ENCODE measurements around the gene HMGCR.
A peak's percentile ranks its signal among the peaks of the same experiment; 100 is the strongest.
"Not testable (repeated sequence)": the region's sequence is repeated elsewhere in the genome, so short reads cannot be mapped to it uniquely, and the experiment has no call there.

The HMGCR gene

DNA sequence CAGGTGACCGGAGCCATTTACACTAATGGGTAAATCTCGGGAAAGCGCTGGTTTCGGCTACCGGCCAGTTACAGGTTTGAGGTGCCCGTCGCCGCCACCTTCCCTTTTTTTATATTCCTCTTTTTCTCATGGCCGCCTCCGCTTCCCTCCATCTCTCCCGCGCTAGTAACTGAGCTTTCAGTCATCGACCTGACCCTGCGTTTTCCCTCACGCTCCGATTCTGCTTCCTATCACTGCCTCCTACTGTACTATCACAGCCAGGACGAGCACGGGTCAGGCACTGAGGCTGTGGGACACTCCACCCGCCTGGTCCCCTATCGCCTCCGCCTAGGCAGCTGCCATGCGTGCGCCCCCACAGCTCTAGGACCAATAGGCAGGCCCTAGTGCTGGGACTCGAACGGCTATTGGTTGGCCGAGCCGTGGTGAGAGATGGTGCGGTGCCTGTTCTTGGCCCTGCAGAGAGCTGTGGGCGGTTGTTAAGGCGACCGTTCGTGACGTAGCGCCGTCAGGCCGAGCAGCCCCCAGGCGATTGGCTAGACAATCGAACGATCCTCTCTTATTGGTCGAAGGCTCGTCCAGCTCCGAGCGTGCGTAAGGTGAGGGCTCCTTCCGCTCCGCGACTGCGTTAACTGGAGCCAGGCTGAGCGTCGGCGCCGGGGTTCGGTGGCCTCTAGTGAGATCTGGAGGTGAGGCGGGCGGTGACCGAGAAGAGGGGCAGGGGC lies at the start of gene HMGCR:
TSS of gene HMGCR (plus strand) at position 606 of the 722 bp plus-strand sequence. CDS start 5,386 bp downstream, outside the sequence.
- DNase-seq (ENCODE audit: insufficient read length, low spot score) (peak; percentile 91), FAIRE-seq (peak; percentile 96)

DNA sequence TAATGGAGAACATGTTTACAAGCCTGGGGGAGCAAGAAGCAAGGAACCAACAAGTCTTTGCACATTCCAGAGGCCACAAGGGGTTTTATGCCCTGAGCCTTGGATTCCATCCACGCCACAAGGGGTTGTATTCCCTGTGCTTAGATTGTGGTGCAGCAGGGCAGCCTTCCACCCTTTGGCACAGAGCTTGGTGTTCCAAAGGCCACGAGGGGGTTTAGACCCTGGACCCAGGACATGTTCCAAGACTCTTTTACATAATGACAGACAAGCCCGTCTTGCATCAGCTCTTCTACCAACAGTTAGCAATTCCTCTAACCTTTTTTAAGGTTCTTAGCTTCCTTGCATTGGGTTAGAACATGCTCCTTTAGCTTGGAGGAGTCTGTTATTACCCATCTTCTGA lies 45.2 kb upstream of the HMGCR start:
- not testable (repeated sequence) for FAIRE-seq; DNase-seq (ENCODE audit: insufficient read length, low spot score)

DNA sequence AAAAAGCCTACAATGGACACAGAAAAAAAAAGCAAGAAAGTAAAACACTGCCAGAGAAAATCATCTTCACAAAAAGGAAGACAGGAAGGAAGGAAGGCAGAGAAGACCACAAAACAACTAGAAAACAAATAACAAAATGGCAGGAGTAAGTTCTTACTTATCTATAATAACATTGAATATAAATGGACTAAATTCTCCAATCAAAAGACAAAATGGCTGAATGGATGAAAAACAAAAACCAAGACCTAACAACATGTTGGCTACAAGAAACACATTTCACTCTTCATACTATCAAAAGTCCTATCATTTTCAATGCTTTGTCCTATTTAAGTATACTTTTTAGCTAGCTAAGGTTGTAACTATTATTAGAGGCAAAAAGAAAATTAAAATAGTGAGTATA lies 36.9 kb upstream of the HMGCR start:
- DNase-seq (ENCODE audit: insufficient read length, low spot score) (no peak), FAIRE-seq (no peak)

DNA sequence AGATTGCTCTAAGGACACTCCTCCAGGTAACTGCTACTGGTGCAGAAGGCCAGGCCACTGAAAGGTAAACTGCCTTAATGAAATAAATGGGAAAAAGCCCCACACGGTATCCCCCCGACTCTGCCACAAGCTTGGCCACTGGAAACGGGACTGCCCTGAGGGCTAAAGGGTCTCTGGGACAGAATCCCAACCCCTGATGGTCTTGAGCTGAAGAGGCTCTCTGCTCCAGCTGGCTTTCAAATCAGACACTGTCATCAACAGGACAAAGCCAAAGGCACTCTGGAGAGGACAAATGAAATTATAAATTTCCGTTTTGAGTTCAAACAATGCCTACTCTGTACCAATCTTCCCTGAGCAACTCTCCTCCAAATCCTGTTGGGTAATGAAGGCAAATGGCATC lies 33.6 kb upstream of the HMGCR start:
- DNase-seq (ENCODE audit: insufficient read length, low spot score) (no peak), FAIRE-seq (no peak)

DNA sequence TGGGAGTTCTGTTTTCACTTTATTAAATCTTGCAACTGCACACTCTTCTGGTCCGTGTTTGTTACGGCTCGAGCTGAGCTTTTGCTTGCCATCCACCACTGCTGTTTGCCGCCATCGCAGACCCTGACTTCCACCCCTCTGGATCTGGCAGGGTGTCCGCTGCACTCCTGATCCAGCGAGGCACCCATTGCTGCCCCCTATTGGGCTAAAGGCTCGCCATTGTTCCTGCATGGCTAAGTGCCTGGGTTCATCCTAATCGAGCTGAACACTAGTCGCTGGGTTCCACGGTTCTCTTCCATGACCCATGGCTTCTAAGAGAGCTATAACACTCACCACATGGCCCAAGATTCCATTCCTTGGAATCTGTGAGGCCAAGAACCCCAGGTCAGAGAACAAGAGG lies 32.5 kb upstream of the HMGCR start:
- not testable (repeated sequence) for DNase-seq (ENCODE audit: insufficient read length, low spot score); FAIRE-seq

DNA sequence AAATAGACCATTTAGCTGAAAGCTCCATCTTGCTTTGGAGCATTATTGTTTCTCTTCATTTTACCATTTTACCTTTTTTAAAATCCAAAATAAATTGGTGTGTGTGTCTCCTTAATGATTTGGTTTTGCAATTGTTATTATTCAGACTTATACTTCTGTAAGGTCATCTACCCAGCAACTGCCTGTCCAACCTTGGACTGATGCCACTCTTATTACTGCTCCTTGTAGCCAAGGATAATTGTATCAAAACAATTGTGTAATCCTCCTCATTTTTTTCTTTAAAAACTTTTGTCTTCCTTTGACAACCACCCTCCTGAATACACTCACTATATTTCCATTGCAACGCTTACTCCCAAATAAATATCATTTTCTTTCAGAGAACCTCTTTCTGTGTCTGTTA lies 30.3 kb upstream of the HMGCR start:
- no peak for DNase-seq (ENCODE audit: insufficient read length, low spot score)

DNA sequence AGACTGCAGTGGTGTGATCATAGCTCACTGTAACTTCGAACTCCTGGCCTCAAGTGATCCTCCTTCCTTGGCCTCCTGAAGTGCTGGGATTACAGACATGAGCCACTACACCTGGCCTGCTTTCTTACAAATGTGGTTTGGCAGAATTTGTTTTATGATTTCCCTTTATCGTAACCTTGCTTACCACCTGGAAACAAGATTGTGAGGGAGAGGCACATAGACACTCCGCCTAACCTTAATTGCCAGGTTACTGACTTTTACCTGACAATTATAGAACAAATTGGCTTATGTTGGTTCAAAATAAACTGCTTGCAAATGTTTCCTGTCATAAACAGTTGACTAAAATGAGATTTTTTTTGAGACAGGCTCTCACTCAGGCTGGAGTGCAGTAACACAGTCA lies 26.8 kb upstream of the HMGCR start:
- FAIRE-seq: no peak
- DNase-seq (ENCODE audit: insufficient read length, low spot score): no peak

More for the DNA sequence above, 30.3 kb upstream of the HMGCR start:
- FAIRE-seq: no peak

DNA sequence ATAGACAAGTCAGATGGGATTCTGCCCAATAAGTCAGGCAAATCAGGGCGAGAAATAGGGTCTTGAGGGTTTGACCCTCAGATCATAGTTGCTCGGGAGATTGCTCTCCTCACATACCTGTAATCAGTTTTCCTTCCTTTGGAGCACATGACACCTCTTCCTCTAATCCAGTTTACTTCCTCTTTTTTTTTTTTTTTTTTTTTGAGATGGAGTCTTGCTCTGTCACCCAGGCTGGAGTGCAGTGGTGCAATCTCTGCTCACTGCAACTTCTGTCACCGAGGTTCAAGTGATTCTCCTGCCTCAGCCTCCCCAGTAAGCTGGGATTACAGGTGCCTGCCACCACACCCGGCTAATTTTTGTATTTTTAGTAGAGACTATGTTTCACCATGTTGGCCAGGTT lies 17.9 kb upstream of the HMGCR start:
- DNase-seq (ENCODE audit: insufficient read length, low spot score); FAIRE-seq: not testable (repeated sequence)

DNA sequence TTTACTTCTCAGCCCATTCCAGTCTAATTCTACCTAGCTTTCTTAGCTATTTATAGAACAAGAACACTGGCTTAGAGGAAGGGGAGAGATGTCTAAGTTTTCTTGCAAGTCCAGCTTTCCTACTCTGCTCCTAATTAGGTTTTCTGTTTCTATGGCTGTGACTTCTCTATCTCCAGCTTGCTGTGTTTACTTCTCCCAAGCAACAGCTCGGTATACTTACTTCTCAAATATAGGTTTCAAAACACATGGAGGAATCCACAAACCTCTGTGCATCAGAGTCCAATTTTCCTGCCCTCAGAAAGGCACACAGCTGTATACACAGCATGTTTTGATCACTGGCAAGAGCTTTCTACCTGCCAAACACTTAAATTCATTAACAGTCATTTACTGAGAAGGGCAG lies 17.4 kb upstream of the HMGCR start:
- no peak for DNase-seq (ENCODE audit: insufficient read length, low spot score)
- no peak for FAIRE-seq

DNA sequence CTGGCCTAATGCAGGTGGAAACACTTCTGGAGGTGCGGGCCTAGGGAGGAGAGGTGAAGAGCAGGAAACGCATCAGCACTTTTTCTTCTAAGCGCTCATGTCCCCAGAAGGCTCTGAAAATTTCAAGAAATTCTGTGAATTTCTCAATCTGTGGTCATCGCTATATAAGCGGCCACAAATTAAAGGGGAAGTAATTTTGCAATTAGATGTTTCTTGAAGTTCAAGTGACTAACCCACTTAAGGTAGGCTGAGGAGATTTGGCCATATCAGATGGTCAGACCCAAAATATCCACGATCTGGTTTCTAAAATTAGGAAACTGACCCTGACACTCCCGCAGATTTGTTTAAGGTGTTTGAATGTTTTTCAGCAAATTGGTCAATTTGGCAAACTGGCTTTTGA lies 16.6 kb upstream of the HMGCR start:
- no peak for FAIRE-seq
- no peak for DNase-seq (ENCODE audit: insufficient read length, low spot score)

DNA sequence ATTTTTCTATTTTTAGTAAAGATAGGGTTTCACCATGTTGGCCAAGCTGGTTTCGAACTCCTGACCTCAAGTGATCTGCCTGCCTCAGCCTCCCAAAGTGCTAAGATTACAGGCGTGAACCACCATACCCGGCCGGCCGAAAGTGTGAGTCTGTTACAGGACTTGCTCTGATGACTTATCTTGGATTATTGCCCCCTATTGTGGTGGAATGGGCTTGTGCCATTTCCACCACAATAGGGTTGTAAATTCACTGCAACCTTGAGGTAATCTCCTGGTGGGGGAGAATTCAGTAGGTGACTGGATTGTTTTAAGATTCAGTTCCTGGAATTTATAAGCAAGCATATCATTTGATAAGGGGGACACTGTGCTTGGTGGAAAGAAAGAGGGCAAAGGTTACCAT lies 15.0 kb upstream of the HMGCR start:
- FAIRE-seq (no peak), DNase-seq (ENCODE audit: insufficient read length, low spot score) (no peak)

DNA sequence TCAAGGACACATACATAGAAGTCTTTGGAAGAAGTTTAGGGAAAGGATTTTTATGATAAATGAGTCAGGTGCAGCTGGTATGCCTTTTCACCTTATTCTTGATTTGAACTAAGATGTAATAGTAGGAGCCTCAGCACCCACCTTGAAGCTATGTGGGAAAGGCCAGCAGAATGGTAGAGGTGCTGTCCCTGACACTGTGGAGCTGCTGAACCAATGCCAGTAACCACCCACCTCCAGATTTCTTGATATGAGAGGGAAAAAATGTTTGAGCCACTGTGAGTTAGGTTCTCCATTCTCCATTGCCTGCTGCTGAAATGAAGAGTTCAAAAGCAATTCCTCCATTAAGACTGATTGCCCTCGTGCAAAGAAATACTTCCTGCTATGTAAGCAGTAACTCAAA lies 12.2 kb upstream of the HMGCR start:
- FAIRE-seq (no peak), DNase-seq (ENCODE audit: insufficient read length, low spot score) (no peak)

DNA sequence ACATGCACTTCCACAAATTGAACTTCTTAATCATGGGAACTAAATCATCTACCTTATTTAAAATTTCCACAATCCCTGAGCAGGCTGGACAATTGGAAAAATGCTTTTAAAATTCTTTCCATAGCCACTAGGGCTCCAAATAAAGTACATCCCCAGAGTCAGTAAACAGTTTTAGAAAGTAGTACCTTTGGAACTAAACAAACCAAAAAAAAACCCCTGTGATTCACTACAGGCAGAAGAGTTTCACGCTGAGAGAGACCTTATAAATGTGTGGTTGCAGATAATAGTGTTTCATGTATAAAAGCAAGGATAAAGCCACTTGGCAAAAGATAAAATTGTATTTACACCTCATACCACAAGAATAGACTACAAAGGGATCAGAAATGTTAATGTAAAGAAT lies 11.8 kb upstream of the HMGCR start:
- no peak for FAIRE-seq
- no peak for DNase-seq (ENCODE audit: insufficient read length, low spot score)

DNA sequence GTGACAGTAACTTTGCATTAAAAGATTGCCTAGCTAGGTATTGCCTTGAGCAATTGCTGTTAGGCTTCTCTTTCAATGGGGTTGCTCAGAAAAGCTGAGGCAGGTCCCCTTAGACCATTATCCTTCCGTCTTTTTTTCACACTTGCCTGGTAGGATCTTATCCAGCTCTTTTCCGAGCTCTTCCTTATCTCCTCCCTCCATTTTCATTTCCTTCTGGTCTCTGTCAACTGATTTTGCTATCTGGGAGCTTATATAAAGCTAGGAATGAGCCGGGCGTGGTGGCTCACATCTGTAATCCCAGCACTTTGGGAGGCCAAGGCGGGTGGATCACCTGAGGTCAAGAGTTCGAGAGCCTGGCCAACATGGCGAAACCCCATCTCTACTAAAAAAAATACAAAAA lies 6.6 kb upstream of the HMGCR start:
- FAIRE-seq: no peak
- DNase-seq (ENCODE audit: insufficient read length, low spot score): no peak

DNA sequence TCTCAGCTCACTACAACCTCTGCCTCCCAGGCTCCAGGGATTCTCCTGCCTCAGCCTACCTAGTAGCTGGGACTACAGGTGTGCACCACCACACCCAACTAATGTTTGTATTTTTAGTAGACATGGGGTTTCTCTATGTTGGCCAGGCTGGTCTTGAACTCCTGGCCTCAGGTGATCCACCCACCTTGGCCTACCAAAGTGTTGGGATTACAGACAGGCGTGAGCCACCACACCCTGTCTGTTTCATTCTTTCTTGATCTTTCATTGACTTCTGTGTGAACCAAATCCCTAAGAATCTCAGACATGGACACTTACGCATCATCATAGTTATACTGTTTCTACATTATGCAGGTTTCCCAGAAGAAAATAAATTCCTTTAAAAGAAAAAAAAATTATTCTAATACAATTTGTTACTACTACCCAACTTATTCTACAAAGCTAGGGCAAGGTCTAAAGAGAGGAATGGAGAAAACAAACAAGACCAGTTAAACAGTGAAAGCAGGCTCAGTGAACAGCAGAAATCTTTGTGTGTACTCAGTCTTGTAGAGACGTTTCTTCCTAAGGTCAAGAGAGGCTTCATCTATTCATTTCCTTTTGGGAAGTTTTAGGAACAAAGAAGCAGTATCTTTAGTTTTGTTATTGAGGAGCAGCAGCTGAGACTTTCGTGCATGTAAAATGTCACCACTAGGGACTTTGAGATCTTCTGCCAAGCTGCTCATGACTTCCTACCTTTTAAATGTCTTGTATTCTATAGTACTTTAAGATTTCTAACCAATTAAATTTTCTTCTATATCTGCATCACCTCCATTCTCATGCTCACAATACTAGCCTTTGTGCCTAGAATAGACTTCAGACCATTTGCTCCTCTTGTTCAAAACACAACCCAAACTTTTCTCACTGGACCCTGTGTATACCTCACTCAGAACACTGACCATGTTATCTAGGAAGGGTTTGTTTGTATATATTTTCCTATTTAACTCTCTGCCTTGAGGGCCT lies 5.6 kb upstream of the HMGCR start:
- DNase-seq (ENCODE audit: insufficient read length, low spot score): no peak
- no peak for FAIRE-seq

DNA sequence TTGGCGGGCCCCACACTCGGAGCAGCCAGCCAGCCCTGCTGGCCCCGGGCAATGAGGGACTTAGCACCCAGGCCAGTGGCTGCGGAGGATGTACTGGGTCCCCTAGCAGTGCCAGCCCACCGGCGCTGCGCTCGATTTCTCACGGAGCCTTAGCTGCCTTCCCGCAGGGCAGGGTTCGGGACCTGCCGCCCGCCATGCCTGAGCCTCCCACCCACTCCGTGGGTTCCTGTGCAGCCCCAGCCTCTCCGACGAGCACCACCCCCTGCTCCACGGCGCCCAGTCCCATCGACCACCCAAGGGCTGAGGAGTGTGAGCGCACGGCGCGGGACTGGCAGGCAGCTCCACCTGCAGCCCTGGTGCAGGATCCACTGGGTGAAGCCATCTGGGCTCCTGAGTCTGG lies 3.3 kb upstream of the HMGCR start:
- not testable (repeated sequence) for FAIRE-seq

DNA sequence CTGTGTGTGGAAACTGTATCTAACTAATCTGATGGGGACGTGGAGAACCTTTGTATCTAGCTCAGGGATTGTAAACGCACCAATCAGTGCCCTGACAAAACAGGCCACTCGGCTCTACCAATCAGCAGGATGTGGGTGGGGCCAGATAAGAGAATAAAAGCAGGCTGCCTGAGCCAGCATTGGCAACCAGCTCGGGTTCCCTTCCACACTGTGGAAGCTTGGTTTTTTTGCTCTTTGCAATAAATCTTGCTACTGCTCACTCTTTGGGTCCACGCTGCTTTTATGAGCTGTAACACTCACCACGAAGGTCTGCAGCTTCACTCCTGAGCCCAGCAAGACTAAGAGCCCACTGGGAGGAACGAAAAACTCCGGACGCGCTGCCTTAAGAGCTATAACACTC lies 2.6 kb upstream of the HMGCR start:
- not testable (repeated sequence) for FAIRE-seq; DNase-seq (ENCODE audit: insufficient read length, low spot score)

More for the DNA sequence above, 3.3 kb upstream of the HMGCR start:
- not testable (repeated sequence) for DNase-seq (ENCODE audit: insufficient read length, low spot score)

DNA sequence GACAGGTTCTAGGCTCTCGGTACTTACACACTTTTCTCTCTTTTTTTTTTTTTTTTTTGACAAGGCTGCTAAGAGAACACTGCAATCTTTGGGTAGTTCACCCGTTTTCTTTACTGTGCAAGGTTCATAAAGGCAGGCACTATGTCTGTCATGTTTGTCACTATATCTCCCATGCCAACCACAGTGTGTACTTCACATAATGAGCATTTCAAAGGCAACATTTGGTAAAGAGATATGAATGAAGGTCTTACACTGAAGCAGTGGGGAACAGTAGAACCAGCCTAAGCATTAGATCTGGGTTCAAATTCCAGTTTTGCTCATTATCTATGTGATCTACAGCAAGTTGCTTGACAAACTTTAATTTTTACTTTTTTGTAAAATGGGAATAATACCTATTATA lies 1.5 kb upstream of the HMGCR start:
- DNase-seq (ENCODE audit: insufficient read length, low spot score): no peak
- FAIRE-seq: no peak

DNA sequence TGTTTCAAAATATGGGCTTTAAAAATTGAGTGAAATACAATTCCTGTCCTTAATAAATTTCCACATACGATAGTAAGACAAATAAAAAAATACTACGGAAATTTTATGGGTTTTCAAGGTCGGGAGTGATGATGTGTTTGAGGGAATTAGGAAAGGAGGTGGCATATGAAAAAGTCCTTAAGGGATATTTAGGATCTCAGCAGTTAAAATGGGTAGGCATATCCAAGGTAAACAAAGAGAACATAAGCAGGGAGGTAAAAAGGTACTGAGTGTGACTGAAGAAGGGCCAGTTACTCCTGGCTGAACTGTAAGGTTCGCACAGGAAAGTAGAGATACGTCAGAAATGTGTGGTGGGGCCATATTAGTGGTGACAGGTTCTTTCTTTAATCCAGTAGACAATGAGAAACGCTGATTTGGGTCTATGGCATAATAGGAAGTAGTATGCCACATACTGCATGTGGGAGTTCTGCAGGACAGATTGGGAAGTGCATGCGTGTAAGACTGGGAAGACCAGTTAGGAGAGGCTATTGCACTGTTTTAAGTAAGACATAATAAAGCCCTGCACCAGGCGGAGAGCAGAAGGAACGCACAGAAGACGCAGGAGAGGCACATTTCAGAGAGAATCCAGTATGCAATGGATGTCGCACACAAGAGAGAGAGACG lies 937 bp upstream of the HMGCR start:
- FAIRE-seq: peak; percentile 8

DNA sequence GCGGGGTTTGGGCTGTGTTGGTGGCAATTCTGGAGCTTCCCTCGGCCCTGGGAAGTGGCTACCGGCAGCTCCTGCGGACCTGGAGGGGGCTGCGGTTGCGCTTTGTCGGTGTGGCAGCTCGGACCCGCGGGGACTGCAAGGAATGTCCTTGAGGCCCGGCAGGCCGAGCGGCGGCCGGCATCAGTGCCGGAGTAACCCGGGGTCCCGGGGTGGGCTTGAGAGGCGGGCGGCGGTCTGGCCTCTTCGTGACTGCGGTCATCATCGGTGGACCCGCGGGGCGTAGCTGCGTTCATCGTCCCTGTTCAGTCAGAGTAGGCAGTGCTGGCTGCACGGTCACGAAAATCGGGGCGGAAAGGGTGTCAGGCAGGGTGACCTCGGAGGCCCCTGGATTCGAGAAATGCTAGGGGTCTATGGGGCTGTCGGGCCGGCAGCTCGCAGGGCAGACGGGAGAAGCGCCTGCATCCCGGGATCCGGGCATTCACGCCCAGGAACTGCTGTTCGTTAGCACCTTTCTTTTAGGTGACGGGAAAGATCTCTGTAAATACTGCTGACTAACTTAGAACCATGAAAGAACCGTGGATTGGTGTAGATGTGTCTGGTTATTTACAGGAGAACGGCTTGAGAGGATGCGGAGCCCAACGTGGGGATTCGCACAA lies 474 bp downstream of the HMGCR start:
- DNase-seq (ENCODE audit: insufficient read length, low spot score) (no peak), FAIRE-seq (peak; percentile 28)

More for the DNA sequence above, 937 bp upstream of the HMGCR start:
- peak; percentile 18 for DNase-seq (ENCODE audit: insufficient read length, low spot score)

DNA sequence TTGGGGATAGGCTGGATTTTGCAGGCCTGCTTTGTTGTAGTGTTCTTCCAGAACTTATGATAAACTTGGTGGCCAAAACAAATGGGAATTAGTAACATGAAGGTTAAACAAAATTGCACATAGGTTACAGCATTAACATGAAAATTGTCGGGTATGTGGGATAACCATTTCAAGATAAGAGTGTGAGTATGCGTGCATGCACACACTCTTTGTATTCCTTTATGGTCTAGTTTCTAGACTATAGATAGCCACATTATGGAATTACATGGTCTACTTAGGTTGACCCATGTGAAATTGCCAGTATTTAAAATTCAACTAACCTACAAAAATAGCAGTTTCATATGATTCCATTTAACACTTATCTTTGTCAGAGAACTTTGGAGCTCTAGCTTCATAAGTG lies 1.4 kb downstream of the HMGCR start:
- FAIRE-seq (no peak), DNase-seq (ENCODE audit: insufficient read length, low spot score) (no peak)

Data from GM19239 (cell line).